Limb (tissue), 2 donors: Measurements from ENCODE around the gene PUS7.
A peak's percentile ranks its signal among the peaks of the same experiment; 100 is the strongest.
"Not testable (repeated sequence)": the region's sequence is repeated elsewhere in the genome, so short reads cannot be mapped to it uniquely, and the experiment has no call there.

Source experiments
- DNase-seq, 2 donors: peaks; one replicate each; pipeline ENCODE4 v3.0.0-alpha.2; 2016; ENCODE audit errors: extremely low spot score in 2 of 2

The PUS7 gene

DNA sequence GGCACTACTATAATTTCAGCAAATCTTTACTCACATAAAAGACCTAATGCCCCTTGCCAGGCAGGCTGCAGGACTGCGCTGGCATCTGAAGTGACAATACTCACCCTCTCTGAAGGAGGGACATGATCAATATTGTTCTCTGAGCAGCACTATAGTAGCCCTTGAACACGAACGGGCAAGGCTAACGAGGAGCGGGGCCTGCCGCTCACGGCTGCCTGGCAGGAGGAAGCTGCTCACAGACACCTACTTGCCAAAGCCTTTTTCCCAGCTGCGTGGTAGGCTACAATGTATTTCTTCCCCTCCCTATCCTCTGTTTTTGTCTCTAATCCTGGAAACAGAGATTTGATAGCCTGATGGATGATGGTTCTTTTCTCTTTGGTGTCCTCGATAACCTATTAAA lies 19.9 kb downstream of the PUS7 start:
- no peak for DNase-seq

DNA sequence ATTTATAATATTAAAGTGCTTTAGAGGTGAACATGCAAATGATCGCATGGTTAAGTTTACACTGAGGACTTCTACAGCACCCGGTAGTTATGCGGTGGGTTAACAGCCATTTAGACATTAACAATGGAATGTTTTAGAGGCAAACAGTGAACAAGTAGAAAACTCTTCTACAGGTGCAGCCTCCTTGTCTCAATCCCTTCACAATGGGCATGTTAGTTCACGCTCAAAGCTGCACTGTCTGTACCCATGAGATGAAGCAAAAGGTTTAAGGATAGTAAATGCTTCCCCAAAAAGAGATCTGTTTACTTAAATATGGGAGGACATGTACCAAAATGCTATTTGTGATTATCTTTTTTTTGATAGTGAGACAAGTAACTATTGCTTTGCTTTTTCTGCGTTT lies 25.1 kb downstream of the PUS7 start:
- no peak for DNase-seq

GRCh38 chr7:105496521-105496920 lies 25.6 kb downstream of the PUS7 start:
- no peak for DNase-seq

- DNase-seq, result peak; percentile 34 to 37
Observed at GRCh38 chr7:105493923-105494315, 28.2 kb downstream of the PUS7 start.

- DNase-seq, result no peak
Observed at GRCh38 chr7:105493196-105493922, 28.7 kb downstream of the PUS7 start.

- no peak for DNase-seq
Observed at GRCh38 chr7:105489409-105489808, 32.7 kb downstream of the PUS7 start.

DNA sequence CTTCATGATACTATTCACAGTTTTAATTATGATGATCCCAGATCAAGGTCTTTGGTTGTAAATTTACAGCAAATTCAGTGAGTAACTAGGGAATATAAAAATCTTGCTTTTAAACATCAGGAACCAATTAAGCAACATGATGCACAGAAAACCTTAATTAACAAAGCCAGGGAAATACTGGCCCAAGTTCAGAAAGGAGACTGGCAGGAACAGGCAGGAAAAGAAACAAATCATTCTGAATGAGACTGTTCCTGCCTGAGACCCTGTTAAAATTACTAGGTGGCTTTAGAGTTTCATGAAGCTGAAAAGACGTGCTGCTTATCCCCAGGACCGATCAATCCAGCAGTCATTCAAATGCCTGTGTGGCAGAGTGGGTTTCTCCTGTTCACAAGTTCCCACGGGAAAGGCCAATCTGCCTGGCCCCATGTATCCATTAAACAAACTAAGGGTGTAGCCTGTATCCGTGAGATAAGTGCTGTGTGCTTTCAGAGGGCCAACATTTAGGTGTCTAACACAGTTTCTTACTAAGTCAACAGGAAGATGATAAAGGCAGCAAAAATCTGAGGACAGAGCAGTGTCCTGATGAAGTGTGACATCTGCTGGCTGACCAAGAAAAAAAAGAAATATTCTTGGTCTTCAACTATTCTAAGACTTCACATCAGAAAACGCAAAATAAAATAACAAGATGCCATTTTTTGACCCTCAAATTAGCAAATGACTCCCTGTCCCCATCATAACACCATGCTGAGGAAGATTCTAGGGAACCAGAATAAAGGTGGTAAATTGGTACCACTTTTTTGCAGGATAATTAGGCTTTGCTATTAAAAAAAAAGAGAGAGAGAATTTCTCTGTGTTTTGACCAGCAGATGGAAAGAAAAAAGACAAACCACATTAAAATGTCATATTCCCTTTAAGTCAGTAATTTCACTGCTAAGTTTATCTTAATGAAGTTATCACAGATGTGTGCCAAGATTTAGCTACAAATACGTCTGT lies 34.2 kb downstream of the PUS7 start:
- peak in 1 of 2 donors; percentile 55 for DNase-seq

DNA sequence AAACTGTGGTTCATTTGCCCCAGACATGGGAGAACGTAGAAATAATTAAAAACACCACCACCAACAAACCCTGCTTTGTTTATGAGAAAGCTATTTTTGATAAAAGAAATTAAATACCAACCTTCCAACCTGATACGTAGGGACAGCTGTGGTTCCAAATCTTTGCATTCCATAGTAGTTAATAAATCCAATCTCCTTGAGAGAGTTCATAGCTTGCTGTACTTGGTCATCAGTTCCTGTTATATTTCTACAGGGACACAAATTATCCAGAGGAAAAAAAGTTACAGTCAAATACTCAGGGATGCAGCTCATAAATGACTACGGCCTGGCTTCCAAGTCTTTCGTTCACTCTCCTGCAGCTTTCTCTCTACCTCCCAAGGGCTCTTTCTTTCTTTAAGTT lies 41.1 kb downstream of the PUS7 start:
- no peak for DNase-seq

GRCh38 chr7:105478606-105479005 lies 43.5 kb downstream of the PUS7 start:
- DNase-seq, result no peak

DNA sequence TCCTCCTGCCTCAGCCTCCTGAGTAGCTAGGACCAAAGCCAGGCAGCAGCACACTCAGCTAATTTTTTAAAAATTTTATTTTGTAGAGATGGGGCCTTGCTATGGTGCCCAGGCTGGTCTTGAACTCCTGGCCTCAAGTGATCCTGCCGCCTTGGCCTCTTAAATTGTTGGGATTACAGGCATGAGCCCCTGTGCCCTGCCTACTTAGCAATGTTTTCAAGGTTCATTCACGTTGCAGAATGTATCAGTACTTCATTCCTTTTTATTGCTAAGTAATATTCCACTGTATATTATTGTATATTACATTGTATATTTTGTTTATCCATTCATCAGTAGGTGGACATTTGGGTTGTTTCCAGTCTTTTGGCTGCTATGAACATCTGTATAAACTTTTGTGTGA lies 44.2 kb downstream of the PUS7 start:
- no peak for DNase-seq

GRCh38 chr7:105474045-105474444 lies 48.0 kb downstream of the PUS7 start:
- DNase-seq, result no peak

DNA sequence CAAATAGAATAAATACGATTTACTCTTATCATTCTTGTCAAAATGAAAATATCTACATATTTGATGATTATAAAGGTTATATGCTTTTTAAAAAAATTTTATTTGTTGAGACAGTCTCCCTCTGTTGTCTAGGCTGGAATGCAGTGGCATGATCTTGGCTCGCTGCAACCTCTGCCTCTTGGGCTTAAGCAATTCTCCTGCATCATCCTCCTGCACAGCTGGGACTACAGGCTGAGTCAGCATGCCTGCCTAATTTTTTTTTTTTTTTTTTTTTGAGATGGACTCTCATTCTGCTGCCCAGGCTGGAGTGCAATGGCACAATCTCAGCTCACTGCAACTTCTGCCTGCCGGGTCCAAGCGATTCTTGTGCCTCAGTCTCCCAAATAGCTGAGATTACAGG lies 48.9 kb downstream of the PUS7 start:
- no peak for DNase-seq

DNA sequence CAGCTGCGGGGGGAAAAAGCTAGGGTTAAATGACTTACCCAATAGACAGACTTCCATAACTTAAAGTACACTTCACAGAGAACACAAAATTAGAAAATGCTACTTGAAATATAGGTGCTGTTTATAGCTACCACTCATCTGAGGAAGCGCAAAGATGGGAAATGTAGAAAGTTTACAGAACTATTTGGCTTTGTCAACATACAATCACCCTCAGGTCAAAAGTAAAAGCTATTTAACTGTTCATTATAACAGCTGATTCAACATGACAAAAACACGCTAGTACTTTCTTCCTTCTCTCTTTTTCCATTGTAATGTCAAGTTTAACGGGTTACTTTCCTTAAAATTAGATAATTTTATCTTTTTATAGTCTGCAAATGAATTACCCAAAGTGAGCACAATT lies 51.2 kb downstream of the PUS7 start:
- no peak for DNase-seq

GRCh38 chr7:105470090-105470489 lies 52.0 kb downstream of the PUS7 start:
- DNase-seq, result no peak

- DNase-seq, result no peak
Observed at GRCh38 chr7:105462765-105463420, 59.2 kb downstream of the PUS7 start.

- no peak for DNase-seq
Observed at GRCh38 chr7:105461518-105461917, 60.6 kb downstream of the PUS7 start.

GRCh38 chr7:105457619-105458225 lies 64.3 kb downstream of the PUS7 start:
- DNase-seq, result no peak

DNA sequence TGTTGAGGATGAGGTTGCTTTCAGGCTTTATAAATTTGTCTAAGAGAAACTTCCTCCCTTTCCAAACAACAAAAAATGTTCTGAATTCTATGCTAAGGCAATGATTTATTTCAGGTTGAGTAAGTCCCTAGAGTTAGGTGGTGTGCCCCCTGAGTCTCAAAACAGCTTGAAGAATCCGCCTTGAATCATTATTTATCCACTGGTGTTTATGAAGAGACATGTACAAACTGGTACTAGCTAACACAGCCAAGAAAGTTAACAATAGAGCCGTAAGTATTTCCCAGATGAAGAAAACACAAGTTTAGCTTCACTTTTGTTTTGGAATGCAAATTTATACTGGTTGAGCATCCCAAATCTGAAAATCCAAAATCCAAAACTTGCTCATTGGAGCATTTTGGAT lies 67.2 kb downstream of the PUS7 start:
- DNase-seq, result no peak

DNA sequence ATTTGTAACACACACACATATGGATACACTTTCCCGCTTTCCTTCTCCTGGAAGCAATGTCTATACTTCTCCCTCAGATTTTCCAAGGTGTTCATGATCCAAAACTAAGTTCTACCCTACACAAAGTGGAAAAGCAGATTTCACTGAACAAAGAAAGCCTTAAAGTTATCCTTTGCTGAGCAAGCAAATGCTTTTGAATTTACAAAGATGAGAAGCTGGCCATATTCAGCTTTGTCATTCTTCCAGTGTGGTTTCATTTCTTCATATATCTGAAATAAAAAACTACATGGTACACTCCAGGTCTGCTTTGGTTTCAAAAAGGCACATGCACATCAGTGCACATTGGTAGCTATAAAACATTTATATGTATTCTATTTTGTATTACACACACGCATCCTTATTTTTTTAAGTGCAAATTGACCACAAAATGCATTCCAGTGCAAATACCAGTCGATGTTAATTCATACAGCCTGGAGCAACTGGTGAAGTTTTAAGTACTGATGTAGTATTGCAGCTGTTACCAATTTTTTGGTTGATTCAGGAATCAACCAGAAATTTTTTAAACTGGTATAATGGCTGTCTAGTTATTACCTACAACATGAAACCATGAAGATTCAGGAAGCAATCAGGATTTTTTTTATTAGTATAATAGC lies 67.8 kb downstream of the PUS7 start:
- no peak for DNase-seq

GRCh38 chr7:105452085-105452484 lies 70.0 kb downstream of the PUS7 start:
- DNase-seq, result peak in 1 of 2 donors; percentile 82

DNA sequence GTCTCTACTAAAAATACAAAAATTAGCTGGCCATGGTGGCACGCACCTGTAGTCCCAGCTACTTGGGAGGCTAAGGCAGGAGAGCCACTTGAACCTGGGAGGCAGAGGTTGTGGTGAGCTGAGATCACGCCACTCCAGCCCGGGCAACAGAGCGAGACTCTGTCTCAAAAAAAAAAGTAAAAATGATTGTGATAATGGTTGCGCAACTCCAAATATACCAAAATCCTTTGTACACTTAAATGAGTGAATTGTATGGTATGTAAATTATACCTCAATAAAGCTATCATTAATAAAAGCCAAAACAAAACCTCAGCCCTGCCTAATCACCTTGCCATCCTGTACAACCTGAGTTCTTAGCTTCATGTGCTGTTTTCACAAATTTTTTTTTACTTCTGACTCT lies 71.2 kb downstream of the PUS7 start:
- not testable (repeated sequence) for DNase-seq
